Hepatocyte (in vitro differentiated cells): ENCODE data around the gene EIF4G3. TPM values are rescaled to one million over a fixed set of nuclear protein-coding genes. Genes with fewer than 3 reads are reported as not detected.
"Not testable (repeated sequence)": the region's sequence is repeated elsewhere in the genome, so short reads cannot be mapped to it uniquely, and the experiment has no call there.

Experiments used
- DNase-seq: peaks from one replicate; pipeline ENCODE4 v3.0.0-alpha.2; 2016; ENCODE audit warnings: low spot score
- H2AFZ ChIP-seq: fragments of 200-600 bp; sonication (generic); 2 replicates; pipeline ENCODE4 v1.6.0; 2016; ENCODE audit warnings: antibody characterized with exemption, mild to moderate bottlenecking
- H3K27ac ChIP-seq: fragments of 200-600 bp; sonication (generic); 2 replicates; pipeline ENCODE4 v1.5.1; 2016; ENCODE audit warnings: mild to moderate bottlenecking
- H3K27me3 ChIP-seq: fragments of 200-600 bp; sonication (generic); 2 replicates; pipeline ENCODE4 v1.6.1; 2016
- H3K36me3 ChIP-seq: fragments of 200-600 bp; sonication (generic); replicated peaks from 2 replicates; pipeline ENCODE4 v1.5.1; 2016; ENCODE audit warnings: low read depth; ENCODE audit not compliant: insufficient read depth
- H3K4me1 ChIP-seq: fragments of 200-600 bp; sonication (generic); 2 replicates; pipeline ENCODE4 v1.5.1; 2016; ENCODE audit warnings: mild to moderate bottlenecking, moderate library complexity; ENCODE audit not compliant: insufficient read depth
- H3K4me2 ChIP-seq: fragments of 200-600 bp; sonication (generic); 2 replicates; pipeline ENCODE4 v1.6.0; 2016
- H3K4me3 ChIP-seq: fragments of 200-600 bp; sonication (generic); 2 replicates; pipeline ENCODE4 v1.5.1; 2016; ENCODE audit warnings: mild to moderate bottlenecking
- H3K79me2 ChIP-seq: fragments of 200-600 bp; sonication (generic); 2 replicates; pipeline ENCODE4 v1.6.0; 2017; ENCODE audit warnings: mild to moderate bottlenecking
- H3K9me2 ChIP-seq: fragments of 200-600 bp; sonication (generic); replicated peaks from 2 replicates; pipeline ENCODE4 v1.6.0; 2017; ENCODE audit warnings: mild to moderate bottlenecking; ENCODE audit not compliant: insufficient read depth
- H3K9me3 ChIP-seq: fragments of 200-600 bp; sonication (generic); 2 replicates; pipeline ENCODE4 v1.5.1; 2016; ENCODE audit warnings: low read depth, mild to moderate bottlenecking
- H4K20me1 ChIP-seq: fragments of 200-600 bp; sonication (generic); 2 replicates; pipeline ENCODE4 v1.6.0; 2016; ENCODE audit warnings: mild to moderate bottlenecking; ENCODE audit not compliant: insufficient read depth, poor library complexity, severe bottlenecking
- CTCF ChIP-seq: fragments of 200-600 bp; sonication (generic); IDR thresholded peaks from 2 replicates; pipeline ENCODE4 v1.5.1; 2016; ENCODE audit warnings: antibody characterized with exemption, mild to moderate bottlenecking; ENCODE audit not compliant: poor library complexity
- EZH2 ChIP-seq: fragments of 200-600 bp; sonication (generic); IDR thresholded peaks from 2 replicates; pipeline ENCODE4 v1.6.1; 2016; ENCODE audit warnings: antibody characterized with exemption, mild to moderate bottlenecking, borderline replicate concordance
- EZH2phosphoT487 ChIP-seq: fragments of 200-600 bp; sonication (generic); IDR thresholded peaks from one replicate; pipeline ENCODE4 v1.6.1; 2018; ENCODE audit warnings: antibody characterized with exemption, mild to moderate bottlenecking, low read depth, moderate library complexity; ENCODE audit not compliant: unreplicated experiment, severe bottlenecking
- WGBS: methylation state at CpG from one replicate; pipeline ENCODE4 v1.1.6; 2016; ENCODE audit warnings: low lambda C conversion rate; ENCODE audit errors: missing lambda C conversion rate; 5-methylcytosine and 5-hydroxymethylcytosine counted together
- polyA plus RNA-seq: library from polyadenylated mRNA; unstranded; fragments of >200 nt; fragmentation: Nextera tagmentation; extraction: Ambion mirVana; gene quantifications from 2 replicates; pipeline ENCODE4 v1.2.1, GENCODE V29; 2016
- total RNA-seq: library from RNA; depleted of rRNA; stranded (reverse); fragments of >200 nt; gene quantifications from 2 replicates; pipeline ENCODE4 v1.2.3, GENCODE V29; 2014

EIF4G3 gene
- total and polyA plus RNA-seq, 2 experiments from 2014 or later = 33.4 to 42.2 TPM

GRCh38 chr1:21212126-21212525 lies 35.4 kb upstream of the EIF4G3 start:
- TF ChIP-seq EZH2phosphoT487 (no peak), EZH2 (no peak), CTCF (no peak)
- Histone ChIP-seq H3K9me3 (no peaks in the 10 kb centered on the region), H3K27me3 (no peaks in the 10 kb centered on the region), H3K4me3 (no peak overlapping the region), H3K9me2 (no peaks in the 10 kb centered on the region), H4K20me1 (no peaks in the 10 kb centered on the region), H3K4me1 (no peaks in the 10 kb centered on the region), H2AFZ (no peak overlapping the region), H3K27ac (no peak overlapping the region), H3K4me2 (no peak overlapping the region), H3K79me2 (no peaks in the 10 kb centered on the region), H3K36me3 (no peaks in the 10 kb centered on the region)
- 40% methylated on average over 3 of the region's 3 CpGs for WGBS
- DNase-seq = no peak

GRCh38 chr1:21208137-21208700 lies 31.5 kb upstream of the EIF4G3 start:
- not testable (repeated sequence) for H3K79me2 ChIP-seq, H3K9me3 ChIP-seq, H3K4me3 ChIP-seq, H3K27me3 ChIP-seq, H3K9me2 ChIP-seq, H3K4me2 ChIP-seq, H2AFZ ChIP-seq, H3K4me1 ChIP-seq, DNase-seq, H3K27ac ChIP-seq, H4K20me1 ChIP-seq, H3K36me3 ChIP-seq
- 85% methylated on average over 6 of the region's 6 CpGs for WGBS

- H3K9me3 ChIP-seq = no peaks in the 10 kb centered on the region
- H3K27me3 ChIP-seq = no peaks in the 10 kb centered on the region
- 97% methylated on average over 2 of the region's 2 CpGs for WGBS
- TF ChIP-seq EZH2 = no peak
- TF ChIP-seq CTCF = no peak
- no peak for TF ChIP-seq EZH2phosphoT487
- H3K4me2 ChIP-seq = no peak overlapping the region
- no peak overlapping the region for H3K27ac ChIP-seq
- H3K36me3 ChIP-seq = no peaks in the 10 kb centered on the region
- H3K4me3 ChIP-seq = no peak overlapping the region
- no peaks in the 10 kb centered on the region for H3K4me1 ChIP-seq
- H3K9me2 ChIP-seq = no peaks in the 10 kb centered on the region
- DNase-seq = no peak
- H4K20me1 ChIP-seq = no peaks in the 10 kb centered on the region
- no peaks in the 10 kb centered on the region for H3K79me2 ChIP-seq
- H2AFZ ChIP-seq = no peak overlapping the region
These were observed 29.4 kb upstream of the EIF4G3 start for GRCh38 chr1:21206117-21206516.

- Histone ChIP-seq H4K20me1 (no peaks in the 10 kb centered on the region), H3K9me2 (no peaks in the 10 kb centered on the region), H3K27me3 (no peaks in the 10 kb centered on the region), H3K4me2 (no peak overlapping the region), H3K27ac (no peak overlapping the region), H3K36me3 (no peaks in the 10 kb centered on the region), H3K4me3 (no peak overlapping the region), H3K4me1 (no peaks in the 10 kb centered on the region), H3K9me3 (no peaks in the 10 kb centered on the region), H3K79me2 (no peaks in the 10 kb centered on the region), H2AFZ (no peak overlapping the region)
- TF ChIP-seq EZH2 = no peak
- no peak for TF ChIP-seq EZH2phosphoT487
- no peak for TF ChIP-seq CTCF
- 95% methylated on average over 5 of the region's 5 CpGs for WGBS
- DNase-seq = no peak
These were observed 28.7 kb upstream of the EIF4G3 start for GRCh38 chr1:21205416-21205815.
